Neural cell (in vitro differentiated cells): ENCODE results near the gene CRYBB1. TPM values are rescaled to one million over a fixed set of nuclear protein-coding genes. Genes with fewer than 3 reads are reported as not detected.

Source experiments
- H2AFZ ChIP-seq: fragments of 200-600, 300-800 bp; sonication (generic), shearing (Covaris generic); 2 replicates; pipeline ENCODE4 v1.6.0; 2014; ENCODE audit warnings: low read depth, mild to moderate bottlenecking, antibody characterized with exemption, low read length, moderate library complexity
- H3F3A ChIP-seq: fragments of 200-600 bp; shearing (Covaris generic); 2 replicates; pipeline ENCODE4 v1.6.1; 2016; ENCODE audit warnings: mild to moderate bottlenecking, moderate library complexity, mixed read lengths, antibody characterized with exemption, low read length; ENCODE audit not compliant: insufficient read depth, poor library complexity, severe bottlenecking
- H3K27ac ChIP-seq: fragments of 200-600, 300-800 bp; sonication (generic), shearing (Covaris generic); 2 replicates; pipeline ENCODE4 v1.5.1; 2014; ENCODE audit warnings: mild to moderate bottlenecking, low read length, moderate library complexity
- H3K27me3 ChIP-seq: fragments of 300-800, 200-600 bp; sonication (generic), shearing (Covaris generic); 2 replicates; pipeline ENCODE4 v1.6.0; 2014; ENCODE audit warnings: mild to moderate bottlenecking, low read depth, low read length, moderate library complexity; ENCODE audit not compliant: insufficient read depth
- H3K36me3 ChIP-seq: fragments of 300-800, 200-600 bp; sonication (generic), shearing (Covaris generic); 2 replicates; pipeline ENCODE4 v1.5.1; 2014; ENCODE audit warnings: mild to moderate bottlenecking, antibody characterized with exemption, low read length, moderate library complexity; ENCODE audit not compliant: insufficient read depth
- H3K4me2 ChIP-seq: fragments of 300-800, 200-600 bp; sonication (generic), shearing (Covaris generic); 2 replicates; pipeline ENCODE4 v1.6.0; 2014; ENCODE audit warnings: mild to moderate bottlenecking, low read length
- H3K4me3 ChIP-seq: fragments of 300-800, 200-600 bp; sonication (generic), shearing (Covaris generic); 2 replicates; pipeline ENCODE4 v1.5.1; 2014; ENCODE audit warnings: mild to moderate bottlenecking, low read length, moderate library complexity
- H3K79me2 ChIP-seq: fragments of 200-600 bp; shearing (Covaris generic); replicated peaks from 2 replicates; pipeline ENCODE4 v1.6.0; 2014; ENCODE audit warnings: mild to moderate bottlenecking, low read length, moderate library complexity; ENCODE audit not compliant: insufficient read depth
- H3K9ac ChIP-seq: fragments of 300-800, 200-600 bp; sonication (generic), shearing (Covaris generic); 2 replicates; pipeline ENCODE4 v1.6.1; 2016; ENCODE audit warnings: mild to moderate bottlenecking, low read length, mixed read lengths
- H3K9me2 ChIP-seq: fragments of 200-600 bp; shearing (Covaris generic); 2 replicates; pipeline ENCODE4 v1.6.1; 2016; ENCODE audit warnings: mild to moderate bottlenecking, low read length, mixed read lengths; ENCODE audit not compliant: insufficient read depth
- H3K9me3 ChIP-seq: fragments of 200-600, 300-800 bp; sonication (generic), shearing (Covaris generic); 2 replicates; pipeline ENCODE4 v1.6.1; 2016; ENCODE audit warnings: mild to moderate bottlenecking, mixed run types, low read length, moderate library complexity, mixed read lengths
- H4K20me1 ChIP-seq: fragments of 200-600 bp; shearing (Covaris generic); 2 replicates; pipeline ENCODE4 v1.6.1; 2016; ENCODE audit warnings: mild to moderate bottlenecking, mixed run types; ENCODE audit not compliant: insufficient read depth
- EP300 ChIP-seq: fragments of 450-650 bp; conservative IDR thresholded peaks from 2 replicates; pipeline ENCODE4 v1.6.1; 2014; ENCODE audit warnings: antibody characterized with exemption, mild to moderate bottlenecking, moderate library complexity; ENCODE audit not compliant: poor library complexity, severe bottlenecking
- EZH2 ChIP-seq: fragments of 200-600, 300-800 bp; shearing (Covaris generic), sonication (generic); IDR thresholded peaks from 2 replicates; pipeline ENCODE4 v1.6.1; 2014; ENCODE audit warnings: antibody characterized with exemption, low read length, borderline replicate concordance, mild to moderate bottlenecking; ENCODE audit not compliant: insufficient read depth, poor library complexity, severe bottlenecking
- MXI1 ChIP-seq: fragments of 450-650 bp; conservative IDR thresholded peaks from 2 replicates; pipeline ENCODE4 v1.6.1; 2014; ENCODE audit warnings: antibody characterized with exemption, mild to moderate bottlenecking; ENCODE audit not compliant: poor library complexity, severe bottlenecking
- POLR2AphosphoS5 ChIP-seq: IDR thresholded peaks from 2 replicates; pipeline ENCODE4 v1.6.1; 2012
- RAD21 ChIP-seq: fragments of 450-650 bp; conservative IDR thresholded peaks from 2 replicates; pipeline ENCODE4 v1.6.1; 2014; ENCODE audit warnings: antibody characterized with exemption, mild to moderate bottlenecking, moderate library complexity
- SMC3 ChIP-seq: fragments of 450-650 bp; conservative IDR thresholded peaks from 2 replicates; pipeline ENCODE4 v1.6.1; 2014; ENCODE audit warnings: antibody characterized with exemption, mild to moderate bottlenecking, moderate library complexity; ENCODE audit not compliant: poor library complexity
- TAF1 ChIP-seq: IDR thresholded peaks from 2 replicates; pipeline ENCODE4 v1.6.1; 2012; ENCODE audit warnings: low read depth
- polyA plus RNA-seq: library from polyadenylated mRNA; depleted of rRNA; stranded (reverse); fragments of >200 nt; gene quantifications from 2 replicates; pipeline ENCODE4 v1.2.3, GENCODE V29; 2014
- small RNA-seq, 3 experiments: library from RNA; depleted of rRNA; stranded (forward); fragments of <200 nt; gene quantifications; one replicate each; pipeline ENCODE3, GENCODE V24; 2012
- TF ChIP-seq, protein P1 (sequence below): fragments of 450-650 bp; IDR thresholded peaks from 2 replicates; pipeline ENCODE4 v1.5.1; 2014; ENCODE audit warnings: antibody characterized with exemption, mild to moderate bottlenecking, moderate library complexity; ENCODE audit not compliant: poor library complexity, severe bottlenecking
- TF ChIP-seq, protein P2 (sequence below): IDR thresholded peaks from 2 replicates; pipeline ENCODE4 v1.6.1; 2012; ENCODE audit warnings: borderline replicate concordance

Gene CRYBB1
- polyA plus RNA-seq, 1 donor from 2014 or later, result not detected

DNA sequence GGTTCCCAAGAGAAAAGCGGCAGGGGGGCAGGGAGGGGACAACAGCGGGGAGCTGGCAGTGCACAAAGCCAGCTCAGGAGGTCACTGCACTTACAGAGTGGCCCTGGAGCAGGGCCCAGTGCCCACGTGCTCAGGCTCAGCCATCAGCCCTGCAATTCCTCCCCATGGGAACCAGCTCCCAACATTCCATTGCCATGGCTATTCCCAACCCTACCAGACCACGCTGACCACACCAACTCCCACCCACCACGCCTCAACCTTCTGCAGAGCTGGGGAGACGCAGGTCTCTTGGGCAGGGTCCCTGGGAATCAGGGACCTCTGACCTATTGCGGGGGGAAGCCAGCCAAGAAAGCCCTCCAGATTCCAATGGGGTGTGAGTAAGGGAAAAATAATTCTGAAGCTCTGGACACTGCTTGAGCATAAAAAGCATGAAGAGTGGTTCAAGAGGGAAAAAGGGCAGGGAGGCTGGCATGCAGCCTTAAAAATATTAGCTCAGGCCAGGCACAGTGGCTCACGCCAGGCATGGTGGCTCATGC is 67.3 kb downstream of the CRYBB1 start:
- H3K4me3 ChIP-seq, result no peak overlapping the region
- H3K9me3 ChIP-seq, result no peaks in the 10 kb centered on the region
- H3K9ac ChIP-seq, result no peak overlapping the region
- no peaks in the 10 kb centered on the region for H4K20me1 ChIP-seq
- no peak overlapping the region for H2AFZ ChIP-seq
- TF ChIP-seq MXI1 (no peak), TAF1 (no peak), SMC3 (no peak), EP300 (no peak), EZH2 (no peak), POLR2AphosphoS5 (no peak), RAD21 (no peak)
- TF ChIP-seq, protein P1, sequence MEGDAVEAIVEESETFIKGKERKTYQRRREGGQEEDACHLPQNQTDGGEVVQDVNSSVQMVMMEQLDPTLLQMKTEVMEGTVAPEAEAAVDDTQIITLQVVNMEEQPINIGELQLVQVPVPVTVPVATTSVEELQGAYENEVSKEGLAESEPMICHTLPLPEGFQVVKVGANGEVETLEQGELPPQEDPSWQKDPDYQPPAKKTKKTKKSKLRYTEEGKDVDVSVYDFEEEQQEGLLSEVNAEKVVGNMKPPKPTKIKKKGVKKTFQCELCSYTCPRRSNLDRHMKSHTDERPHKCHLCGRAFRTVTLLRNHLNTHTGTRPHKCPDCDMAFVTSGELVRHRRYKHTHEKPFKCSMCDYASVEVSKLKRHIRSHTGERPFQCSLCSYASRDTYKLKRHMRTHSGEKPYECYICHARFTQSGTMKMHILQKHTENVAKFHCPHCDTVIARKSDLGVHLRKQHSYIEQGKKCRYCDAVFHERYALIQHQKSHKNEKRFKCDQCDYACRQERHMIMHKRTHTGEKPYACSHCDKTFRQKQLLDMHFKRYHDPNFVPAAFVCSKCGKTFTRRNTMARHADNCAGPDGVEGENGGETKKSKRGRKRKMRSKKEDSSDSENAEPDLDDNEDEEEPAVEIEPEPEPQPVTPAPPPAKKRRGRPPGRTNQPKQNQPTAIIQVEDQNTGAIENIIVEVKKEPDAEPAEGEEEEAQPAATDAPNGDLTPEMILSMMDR, result no peak
- TF ChIP-seq, protein P2, sequence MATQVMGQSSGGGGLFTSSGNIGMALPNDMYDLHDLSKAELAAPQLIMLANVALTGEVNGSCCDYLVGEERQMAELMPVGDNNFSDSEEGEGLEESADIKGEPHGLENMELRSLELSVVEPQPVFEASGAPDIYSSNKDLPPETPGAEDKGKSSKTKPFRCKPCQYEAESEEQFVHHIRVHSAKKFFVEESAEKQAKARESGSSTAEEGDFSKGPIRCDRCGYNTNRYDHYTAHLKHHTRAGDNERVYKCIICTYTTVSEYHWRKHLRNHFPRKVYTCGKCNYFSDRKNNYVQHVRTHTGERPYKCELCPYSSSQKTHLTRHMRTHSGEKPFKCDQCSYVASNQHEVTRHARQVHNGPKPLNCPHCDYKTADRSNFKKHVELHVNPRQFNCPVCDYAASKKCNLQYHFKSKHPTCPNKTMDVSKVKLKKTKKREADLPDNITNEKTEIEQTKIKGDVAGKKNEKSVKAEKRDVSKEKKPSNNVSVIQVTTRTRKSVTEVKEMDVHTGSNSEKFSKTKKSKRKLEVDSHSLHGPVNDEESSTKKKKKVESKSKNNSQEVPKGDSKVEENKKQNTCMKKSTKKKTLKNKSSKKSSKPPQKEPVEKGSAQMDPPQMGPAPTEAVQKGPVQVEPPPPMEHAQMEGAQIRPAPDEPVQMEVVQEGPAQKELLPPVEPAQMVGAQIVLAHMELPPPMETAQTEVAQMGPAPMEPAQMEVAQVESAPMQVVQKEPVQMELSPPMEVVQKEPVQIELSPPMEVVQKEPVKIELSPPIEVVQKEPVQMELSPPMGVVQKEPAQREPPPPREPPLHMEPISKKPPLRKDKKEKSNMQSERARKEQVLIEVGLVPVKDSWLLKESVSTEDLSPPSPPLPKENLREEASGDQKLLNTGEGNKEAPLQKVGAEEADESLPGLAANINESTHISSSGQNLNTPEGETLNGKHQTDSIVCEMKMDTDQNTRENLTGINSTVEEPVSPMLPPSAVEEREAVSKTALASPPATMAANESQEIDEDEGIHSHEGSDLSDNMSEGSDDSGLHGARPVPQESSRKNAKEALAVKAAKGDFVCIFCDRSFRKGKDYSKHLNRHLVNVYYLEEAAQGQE, result no peak
- H3K9me2 ChIP-seq, result no peaks in the 10 kb centered on the region
- H3K79me2 ChIP-seq, result no peaks in the 10 kb centered on the region
- no peaks in the 10 kb centered on the region for H3K27me3 ChIP-seq
- no peak overlapping the region for H3K27ac ChIP-seq
- no peaks in the 10 kb centered on the region for H3F3A ChIP-seq
- no peaks in the 10 kb centered on the region for H3K36me3 ChIP-seq
- no peak overlapping the region for H3K4me2 ChIP-seq

DNA sequence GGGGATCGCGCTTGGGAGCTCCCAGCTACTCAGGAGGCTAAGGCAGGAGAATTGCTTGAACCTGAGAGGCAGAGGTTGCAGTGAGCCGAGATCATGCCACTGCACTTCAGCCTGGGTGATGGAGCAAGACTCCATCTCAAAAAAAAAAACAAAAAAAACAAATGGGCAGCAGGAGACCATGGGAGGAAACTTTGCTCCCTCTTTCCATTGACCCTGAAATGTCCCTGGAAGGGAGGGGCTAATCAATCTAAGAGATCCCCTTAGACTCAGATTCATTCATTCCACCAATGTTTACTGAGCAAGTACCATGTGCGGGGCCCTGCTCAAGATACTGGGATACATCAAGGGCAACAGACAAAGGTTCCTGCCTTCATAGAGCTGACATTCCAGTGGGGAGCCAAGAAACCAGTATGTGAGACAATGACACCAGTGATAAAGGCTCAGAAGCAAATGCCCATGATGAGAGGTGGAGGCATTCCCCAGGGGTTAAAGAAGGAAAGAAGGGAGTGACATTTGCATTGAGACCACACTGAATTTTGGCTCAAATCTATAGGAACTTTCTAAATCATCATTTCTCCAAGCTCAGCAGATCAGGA is 67.8 kb downstream of the CRYBB1 start:
- no peak overlapping the region for H3K27ac ChIP-seq
- H3K9ac ChIP-seq, result no peak overlapping the region
- H4K20me1 ChIP-seq, result no peaks in the 10 kb centered on the region
- no peaks in the 10 kb centered on the region for H3K79me2 ChIP-seq
- H3K36me3 ChIP-seq, result no peaks in the 10 kb centered on the region
- H3K4me2 ChIP-seq, result no peak overlapping the region
- H3K27me3 ChIP-seq, result no peaks in the 10 kb centered on the region
- no peaks in the 10 kb centered on the region for H3F3A ChIP-seq
- no peak overlapping the region for H2AFZ ChIP-seq
- H3K9me3 ChIP-seq, result no peaks in the 10 kb centered on the region
- H3K4me3 ChIP-seq, result no peak overlapping the region
- no peak for TF ChIP-seq RAD21
- no peak for TF ChIP-seq SMC3
- no peaks in the 10 kb centered on the region for H3K9me2 ChIP-seq

Small RNAs within 50 kb of the gene (small RNA-seq; reads per million reads assigned to genes)
- 0.16 to 2.1 (median 1.3) reads per million in 3 experiments for gene MIR548J
- 0 reads per million in 3 experiments for gene RF01874

Other genes with a start within 250 kb of the CRYBB1 start
- 16.7 and 18.7 TPM in 2 replicates for gene ASPHD2, start 188.8 kb downstream of the CRYBB1 start, polyA plus RNA-seq
- gene HPS4, start 134.2 kb downstream of the CRYBB1 start, polyA plus RNA-seq, result 51.9 and 54.1 TPM in 2 replicates
- 29.3 and 33.9 TPM in 2 replicates for gene SRRD, start 134.2 kb downstream of the CRYBB1 start, polyA plus RNA-seq
- 24.9 and 49.8 TPM in 2 replicates for gene TFIP11, start 105.6 kb downstream of the CRYBB1 start, polyA plus RNA-seq
- 16.6 and 20.5 TPM in 2 replicates for gene TPST2, start 27.9 kb downstream of the CRYBB1 start, polyA plus RNA-seq
- not detected in 2 replicates for gene CRYBA4, start 3.9 kb upstream of the CRYBB1 start, polyA plus RNA-seq
- gene MIAT, start 39.6 kb upstream of the CRYBB1 start, polyA plus RNA-seq, result 529 and 710 TPM in 2 replicates